Endothelial cell of umbilical vein (primary cell): ENCODE results near the gene MBD5.

Experiments used
- POLR2AphosphoS5 ChIP-seq: IDR thresholded peaks from 2 replicates; pipeline ENCODE4 v1.6.1; 2012; ENCODE audit warnings: low read depth, mild to moderate bottlenecking, control low read depth, low read length, moderate library complexity; ENCODE audit not compliant: insufficient read depth
- TF ChIP-seq, protein P1 (sequence below): IDR thresholded peaks from 2 replicates; pipeline ENCODE4 v1.6.1; 2011; ENCODE audit not compliant: insufficient read depth, insufficient read length
- TF ChIP-seq, protein P2 (sequence below), 2 donors: IDR thresholded peaks; 1 replicate in 1 of 2; 2 replicates in 1 of 2; pipeline ENCODE4 v1.5.1; 2011; ENCODE audit warnings: low read length in 2 of 2, mild to moderate bottlenecking in 2 of 2, moderate library complexity in 2 of 2, control low read depth in 1 of 2, inconsistent platforms in 1 of 2, low read depth in 1 of 2; ENCODE audit not compliant: insufficient read depth in 1 of 2; ENCODE audit errors: extremely low read depth in 1 of 2

DNA sequence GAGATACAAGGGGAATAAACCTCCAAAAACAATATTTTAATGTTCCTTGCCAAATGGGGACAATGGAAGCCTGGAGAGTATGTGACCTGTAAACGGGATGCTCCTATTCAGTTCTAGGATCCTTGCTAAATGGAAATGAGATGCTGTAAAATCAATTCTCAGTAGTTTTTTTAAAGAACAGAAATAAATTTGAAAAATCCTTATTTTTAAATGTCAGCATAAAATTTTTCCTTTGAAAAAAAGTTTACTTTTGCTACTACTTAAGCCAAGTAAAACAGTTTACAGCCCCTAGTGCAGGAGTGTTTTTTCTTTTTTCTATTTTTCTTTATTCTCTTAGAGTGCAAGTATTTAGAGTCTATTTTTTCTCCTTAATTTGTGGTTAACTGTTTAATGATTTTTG lies 158.8 kb downstream of the MBD5 start:
- TF ChIP-seq, protein P1, sequence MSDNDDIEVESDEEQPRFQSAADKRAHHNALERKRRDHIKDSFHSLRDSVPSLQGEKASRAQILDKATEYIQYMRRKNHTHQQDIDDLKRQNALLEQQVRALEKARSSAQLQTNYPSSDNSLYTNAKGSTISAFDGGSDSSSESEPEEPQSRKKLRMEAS: no peak
- TF ChIP-seq POLR2AphosphoS5: no peak
- TF ChIP-seq, protein P2, sequence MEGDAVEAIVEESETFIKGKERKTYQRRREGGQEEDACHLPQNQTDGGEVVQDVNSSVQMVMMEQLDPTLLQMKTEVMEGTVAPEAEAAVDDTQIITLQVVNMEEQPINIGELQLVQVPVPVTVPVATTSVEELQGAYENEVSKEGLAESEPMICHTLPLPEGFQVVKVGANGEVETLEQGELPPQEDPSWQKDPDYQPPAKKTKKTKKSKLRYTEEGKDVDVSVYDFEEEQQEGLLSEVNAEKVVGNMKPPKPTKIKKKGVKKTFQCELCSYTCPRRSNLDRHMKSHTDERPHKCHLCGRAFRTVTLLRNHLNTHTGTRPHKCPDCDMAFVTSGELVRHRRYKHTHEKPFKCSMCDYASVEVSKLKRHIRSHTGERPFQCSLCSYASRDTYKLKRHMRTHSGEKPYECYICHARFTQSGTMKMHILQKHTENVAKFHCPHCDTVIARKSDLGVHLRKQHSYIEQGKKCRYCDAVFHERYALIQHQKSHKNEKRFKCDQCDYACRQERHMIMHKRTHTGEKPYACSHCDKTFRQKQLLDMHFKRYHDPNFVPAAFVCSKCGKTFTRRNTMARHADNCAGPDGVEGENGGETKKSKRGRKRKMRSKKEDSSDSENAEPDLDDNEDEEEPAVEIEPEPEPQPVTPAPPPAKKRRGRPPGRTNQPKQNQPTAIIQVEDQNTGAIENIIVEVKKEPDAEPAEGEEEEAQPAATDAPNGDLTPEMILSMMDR (IDR thresholded peaks at IDR 0.05; ENCODE audit: extremely low read depth in 1 of 2, insufficient read depth in 1 of 2, low read depth in 1 of 2, low read length in 2 of 2): no peak
